ENCODE measurements around the gene LRCH4.

LRCH4 gene

GRCh38 chr7:100585511-100586265 lies at the start of gene LRCH4:
Gene LRCH4, minus strand, starts transcription at chr7:100586129. Its CDS starts 29 bp downstream, at chr7:100586100.
- DNase-seq (ENCODE audit: low read depth in 4 of 4, low spot score in 1 of 4) = peak in 1 of 4 experiments; percentile 46

- peak in 2 of 4 experiments; percentile 46 to 60 for DNase-seq (ENCODE audit: low read depth in 4 of 4, low spot score in 1 of 4)
Observed at GRCh38 chr7:100632951-100633717, 47.2 kb upstream of the LRCH4 start.

GRCh38 chr7:100630066-100630465 lies 44.1 kb upstream of the LRCH4 start:
- no peak for DNase-seq (ENCODE audit: low read depth in 4 of 4, low spot score in 1 of 4)

GRCh38 chr7:100629117-100629716 lies 43.3 kb upstream of the LRCH4 start:
- DNase-seq (ENCODE audit: low read depth in 4 of 4, low spot score in 1 of 4) = no peak

GRCh38 chr7:100627238-100627549 lies 41.3 kb upstream of the LRCH4 start:
- no peak for DNase-seq (ENCODE audit: low read depth in 4 of 4, low spot score in 1 of 4)

- DNase-seq (ENCODE audit: low read depth in 4 of 4, low spot score in 1 of 4) = peak; percentile 62 to 87 (median 82)
Observed at GRCh38 chr7:100626530-100627237, 40.8 kb upstream of the LRCH4 start.

GRCh38 chr7:100626055-100626454 lies 40.1 kb upstream of the LRCH4 start:
- DNase-seq (ENCODE audit: low read depth in 4 of 4, low spot score in 1 of 4) = no peak

GRCh38 chr7:100623951-100624824 lies 38.3 kb upstream of the LRCH4 start:
- DNase-seq (ENCODE audit: low read depth in 4 of 4, low spot score in 1 of 4) = no peak

GRCh38 chr7:100621554-100621953 lies 35.6 kb upstream of the LRCH4 start:
- DNase-seq (ENCODE audit: low read depth in 4 of 4, low spot score in 1 of 4) = no peak

GRCh38 chr7:100620804-100621203 lies 34.9 kb upstream of the LRCH4 start:
- DNase-seq (ENCODE audit: low read depth in 4 of 4, low spot score in 1 of 4) = no peak

- DNase-seq (ENCODE audit: low read depth in 4 of 4, low spot score in 1 of 4) = no peak
Observed at GRCh38 chr7:100620239-100620638, 34.3 kb upstream of the LRCH4 start.

GRCh38 chr7:100614308-100614861 lies 28.5 kb upstream of the LRCH4 start:
- no peak for DNase-seq (ENCODE audit: low read depth in 4 of 4, low spot score in 1 of 4)

GRCh38 chr7:100613412-100614175 lies 27.7 kb upstream of the LRCH4 start:
- no peak for DNase-seq (ENCODE audit: low read depth in 4 of 4, low spot score in 1 of 4)

- no peak for DNase-seq (ENCODE audit: low read depth in 4 of 4, low spot score in 1 of 4)
Observed at GRCh38 chr7:100612730-100613390, 26.9 kb upstream of the LRCH4 start.

GRCh38 chr7:100611983-100612729 lies 26.2 kb upstream of the LRCH4 start, which contains the start of gene MOSPD3:
Gene MOSPD3, plus strand, starts transcription at chr7:100612540. Its CDS starts 252 bp downstream, at chr7:100612792.
- DNase-seq (ENCODE audit: low read depth in 4 of 4, low spot score in 1 of 4) = peak; percentile 96 to 98 (median 98)

GRCh38 chr7:100609958-100610357 lies 24.0 kb upstream of the LRCH4 start:
- no peak for DNase-seq (ENCODE audit: low read depth in 4 of 4, low spot score in 1 of 4)

- DNase-seq (ENCODE audit: low read depth in 4 of 4, low spot score in 1 of 4) = no peak
Observed at GRCh38 chr7:100607111-100607510, 21.2 kb upstream of the LRCH4 start.

GRCh38 chr7:100606313-100606712 lies 20.4 kb upstream of the LRCH4 start:
- DNase-seq (ENCODE audit: low read depth in 4 of 4, low spot score in 1 of 4) = no peak

All from stimulated activated CD4-positive, alpha-beta T cell treated with anti-CD3 and anti-CD28 coated beads, Interleukin-1b, Interleukin-23, amount 100 ng/mL, for 24 hours (primary cell).